NCI-H146 treated with DMSO at 0.1 percent for 48 hours (cell line): ENCODE data around the gene PM20D1.

Source experiments
- DNase-seq: peaks from one replicate; lab custom pipeline; 2025; ENCODE audit not compliant: unreplicated experiment; lab: John Stamatoyannopoulos, UW

Gene PM20D1

DNA sequence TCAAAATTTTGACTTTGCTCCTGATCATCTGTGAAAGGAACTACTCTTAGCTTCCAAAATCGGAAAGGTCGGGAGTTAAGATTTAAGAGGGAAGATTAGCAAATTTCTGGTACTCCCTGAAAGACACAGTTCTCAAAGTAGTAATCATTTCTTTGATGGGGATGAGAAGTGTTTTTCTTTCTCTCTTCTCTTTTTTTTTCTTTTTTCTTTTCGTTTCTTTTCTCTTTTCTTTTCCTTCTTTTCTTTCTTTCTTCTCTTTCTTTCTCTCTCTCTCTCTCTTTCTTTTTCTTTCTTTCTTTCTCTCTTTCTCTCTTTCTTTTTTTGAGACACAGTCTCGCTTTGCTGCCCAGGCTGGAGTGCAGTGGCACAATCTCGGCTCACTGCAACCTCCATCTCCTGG is 69.6 kb downstream of the PM20D1 start:
- no peak for DNase-seq
